ENCODE data around the gene SKA2.

Gene SKA2

GRCh38 chr17:59067756-59068155, 87.2 kb downstream of the SKA2 start:
- Histone ChIP-seq H3K27me3 (ENCODE audit: insufficient read depth, low read length) (no peaks in the 10 kb centered on the region), H3K4me1 (ENCODE audit: insufficient read depth, low read length) (no peaks in the 10 kb centered on the region), H2AFZ (ENCODE audit: low read depth, low read length) (no peak overlapping the region), H3K4me3 (ENCODE audit: low read length) (no peak overlapping the region), H3K36me3 (ENCODE audit: insufficient read depth, low read length) (peaks cover 26% of the 10 kb centered on the region), H3K9me3 (ENCODE audit: low read length) (peaks cover 2% of the 10 kb centered on the region)

DNA sequence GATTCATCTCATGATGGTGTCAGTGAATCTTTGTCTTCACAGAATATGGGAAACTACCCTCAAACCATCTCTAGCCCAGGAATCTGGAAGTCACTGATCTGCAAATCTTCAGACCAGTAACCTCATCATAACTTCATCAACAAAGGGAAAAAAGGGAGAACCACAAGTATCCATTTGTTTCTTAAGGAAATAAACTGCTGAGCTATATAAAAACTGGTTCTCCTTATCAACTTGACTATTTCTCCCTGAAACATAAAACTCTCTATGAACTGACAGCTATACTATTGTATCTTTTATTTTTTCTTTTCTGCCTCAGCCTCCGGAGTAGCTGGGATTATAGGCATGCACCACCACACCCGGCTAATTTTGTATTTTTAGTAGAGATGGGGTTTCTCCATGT, 87.6 kb downstream of the SKA2 start:
- Histone ChIP-seq H3K4me3 (ENCODE audit: low read length) (no peak overlapping the region), H3K4me1 (ENCODE audit: insufficient read depth, low read length) (no peaks in the 10 kb centered on the region), H3K27me3 (ENCODE audit: insufficient read depth, low read length) (no peaks in the 10 kb centered on the region), H3K9me3 (ENCODE audit: low read length) (peaks cover 2% of the 10 kb centered on the region), H3K36me3 (ENCODE audit: insufficient read depth, low read length) (peaks cover 28% of the 10 kb centered on the region), H2AFZ (ENCODE audit: low read depth, low read length) (no peak overlapping the region)

GRCh38 chr17:59062509-59062908, 92.5 kb downstream of the SKA2 start:
- H3K4me3 ChIP-seq (ENCODE audit: low read length), result no peak overlapping the region
- no peak overlapping the region for H2AFZ ChIP-seq (ENCODE audit: low read depth, low read length)
- H3K27me3 ChIP-seq (ENCODE audit: insufficient read depth, low read length), result no peaks in the 10 kb centered on the region
- H3K4me1 ChIP-seq (ENCODE audit: insufficient read depth, low read length), result no peaks in the 10 kb centered on the region
- H3K9me3 ChIP-seq (ENCODE audit: low read length), result peaks cover 2% of the 10 kb centered on the region
- H3K36me3 ChIP-seq (ENCODE audit: insufficient read depth, low read length), result peaks cover 29% of the 10 kb centered on the region

All from neuron (in vitro differentiated cells).